Measurements from ENCODE around the gene ASCL5. TPM values are rescaled to one million over a fixed set of nuclear protein-coding genes. Genes with fewer than 3 reads are reported as not detected.

Gene ASCL5
- total and polyA plus RNA-seq, 10 of the 15 experiments (the other 5 are each of a cell fraction or from before 2014, with no cell fraction given): 0.04 TPM; not detected in 9

DNA sequence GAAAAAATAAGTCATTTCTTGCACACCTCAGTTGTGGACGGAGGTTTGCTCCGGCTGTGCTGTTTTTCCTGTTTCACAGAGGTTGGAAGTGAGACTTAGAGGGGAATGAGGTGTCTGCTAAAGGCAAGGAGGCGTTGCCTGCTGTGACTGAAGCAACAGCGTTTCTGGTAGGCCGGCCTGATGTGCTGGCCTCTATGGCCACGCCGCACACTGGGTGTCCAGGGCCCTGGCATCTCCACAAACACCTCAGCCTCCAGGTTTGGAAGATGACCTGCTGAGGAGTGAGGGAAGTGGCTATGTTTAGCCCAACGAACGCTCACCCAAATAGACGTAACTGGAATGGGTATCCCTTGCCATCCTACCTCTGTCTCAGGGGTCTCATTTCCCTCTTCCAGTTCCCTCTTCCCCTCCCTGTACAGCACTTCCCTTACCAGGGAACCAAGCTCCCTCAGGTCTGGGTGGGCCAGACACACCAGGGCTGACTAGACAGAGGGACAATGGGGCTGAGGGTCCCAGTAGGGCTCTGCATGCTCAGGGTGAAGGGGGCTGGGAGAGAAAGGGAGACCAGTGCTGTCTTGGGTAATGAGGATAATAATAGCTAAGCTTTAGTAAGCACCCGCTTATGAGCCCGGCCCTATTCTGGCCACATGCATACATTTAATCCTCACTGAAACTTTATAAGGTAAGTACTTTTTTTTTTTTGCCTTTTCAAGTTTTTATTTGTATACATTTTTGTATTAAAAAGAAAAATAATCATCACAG is 26.6 kb downstream of the ASCL5 start (continued):
- TF ChIP-seq, protein P1, sequence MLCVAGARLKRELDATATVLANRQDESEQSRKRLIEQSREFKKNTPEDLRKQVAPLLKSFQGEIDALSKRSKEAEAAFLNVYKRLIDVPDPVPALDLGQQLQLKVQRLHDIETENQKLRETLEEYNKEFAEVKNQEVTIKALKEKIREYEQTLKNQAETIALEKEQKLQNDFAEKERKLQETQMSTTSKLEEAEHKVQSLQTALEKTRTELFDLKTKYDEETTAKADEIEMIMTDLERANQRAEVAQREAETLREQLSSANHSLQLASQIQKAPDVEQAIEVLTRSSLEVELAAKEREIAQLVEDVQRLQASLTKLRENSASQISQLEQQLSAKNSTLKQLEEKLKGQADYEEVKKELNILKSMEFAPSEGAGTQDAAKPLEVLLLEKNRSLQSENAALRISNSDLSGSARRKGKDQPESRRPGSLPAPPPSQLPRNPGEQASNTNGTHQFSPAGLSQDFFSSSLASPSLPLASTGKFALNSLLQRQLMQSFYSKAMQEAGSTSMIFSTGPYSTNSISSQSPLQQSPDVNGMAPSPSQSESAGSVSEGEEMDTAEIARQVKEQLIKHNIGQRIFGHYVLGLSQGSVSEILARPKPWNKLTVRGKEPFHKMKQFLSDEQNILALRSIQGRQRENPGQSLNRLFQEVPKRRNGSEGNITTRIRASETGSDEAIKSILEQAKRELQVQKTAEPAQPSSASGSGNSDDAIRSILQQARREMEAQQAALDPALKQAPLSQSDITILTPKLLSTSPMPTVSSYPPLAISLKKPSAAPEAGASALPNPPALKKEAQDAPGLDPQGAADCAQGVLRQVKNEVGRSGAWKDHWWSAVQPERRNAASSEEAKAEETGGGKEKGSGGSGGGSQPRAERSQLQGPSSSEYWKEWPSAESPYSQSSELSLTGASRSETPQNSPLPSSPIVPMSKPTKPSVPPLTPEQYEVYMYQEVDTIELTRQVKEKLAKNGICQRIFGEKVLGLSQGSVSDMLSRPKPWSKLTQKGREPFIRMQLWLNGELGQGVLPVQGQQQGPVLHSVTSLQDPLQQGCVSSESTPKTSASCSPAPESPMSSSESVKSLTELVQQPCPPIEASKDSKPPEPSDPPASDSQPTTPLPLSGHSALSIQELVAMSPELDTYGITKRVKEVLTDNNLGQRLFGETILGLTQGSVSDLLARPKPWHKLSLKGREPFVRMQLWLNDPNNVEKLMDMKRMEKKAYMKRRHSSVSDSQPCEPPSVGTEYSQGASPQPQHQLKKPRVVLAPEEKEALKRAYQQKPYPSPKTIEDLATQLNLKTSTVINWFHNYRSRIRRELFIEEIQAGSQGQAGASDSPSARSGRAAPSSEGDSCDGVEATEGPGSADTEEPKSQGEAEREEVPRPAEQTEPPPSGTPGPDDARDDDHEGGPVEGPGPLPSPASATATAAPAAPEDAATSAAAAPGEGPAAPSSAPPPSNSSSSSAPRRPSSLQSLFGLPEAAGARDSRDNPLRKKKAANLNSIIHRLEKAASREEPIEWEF (IDR thresholded peaks at IDR 0.05; ENCODE audit: insufficient replicate concordance, low read depth, low read length): no peak
- TF ChIP-seq NFYB (IDR thresholded peaks at IDR 0.05; ENCODE audit: insufficient read depth, low read depth, low read length): no peak
- TF ChIP-seq, protein P2, sequence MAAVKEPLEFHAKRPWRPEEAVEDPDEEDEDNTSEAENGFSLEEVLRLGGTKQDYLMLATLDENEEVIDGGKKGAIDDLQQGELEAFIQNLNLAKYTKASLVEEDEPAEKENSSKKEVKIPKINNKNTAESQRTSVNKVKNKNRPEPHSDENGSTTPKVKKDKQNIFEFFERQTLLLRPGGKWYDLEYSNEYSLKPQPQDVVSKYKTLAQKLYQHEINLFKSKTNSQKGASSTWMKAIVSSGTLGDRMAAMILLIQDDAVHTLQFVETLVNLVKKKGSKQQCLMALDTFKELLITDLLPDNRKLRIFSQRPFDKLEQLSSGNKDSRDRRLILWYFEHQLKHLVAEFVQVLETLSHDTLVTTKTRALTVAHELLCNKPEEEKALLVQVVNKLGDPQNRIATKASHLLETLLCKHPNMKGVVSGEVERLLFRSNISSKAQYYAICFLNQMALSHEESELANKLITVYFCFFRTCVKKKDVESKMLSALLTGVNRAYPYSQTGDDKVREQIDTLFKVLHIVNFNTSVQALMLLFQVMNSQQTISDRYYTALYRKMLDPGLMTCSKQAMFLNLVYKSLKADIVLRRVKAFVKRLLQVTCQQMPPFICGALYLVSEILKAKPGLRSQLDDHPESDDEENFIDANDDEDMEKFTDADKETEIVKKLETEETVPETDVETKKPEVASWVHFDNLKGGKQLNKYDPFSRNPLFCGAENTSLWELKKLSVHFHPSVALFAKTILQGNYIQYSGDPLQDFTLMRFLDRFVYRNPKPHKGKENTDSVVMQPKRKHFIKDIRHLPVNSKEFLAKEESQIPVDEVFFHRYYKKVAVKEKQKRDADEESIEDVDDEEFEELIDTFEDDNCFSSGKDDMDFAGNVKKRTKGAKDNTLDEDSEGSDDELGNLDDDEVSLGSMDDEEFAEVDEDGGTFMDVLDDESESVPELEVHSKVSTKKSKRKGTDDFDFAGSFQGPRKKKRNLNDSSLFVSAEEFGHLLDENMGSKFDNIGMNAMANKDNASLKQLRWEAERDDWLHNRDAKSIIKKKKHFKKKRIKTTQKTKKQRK (IDR thresholded peaks at IDR 0.05; ENCODE audit: low read depth, low read length): no peak
